ENCODE results near the gene SCGB1A1.

GRCh38 chr11:62387381-62387780 is 31.5 kb upstream of the SCGB1A1 start:
- TF ChIP-seq POLR2A (IDR thresholded peaks at IDR 0.05; ENCODE audit: extremely low read depth, insufficient read length) (no peak), CTCF (IDR thresholded peaks at IDR 0.05; ENCODE audit: low read depth, low read length) (no peak), MAX (IDR thresholded peaks at IDR 0.05; ENCODE audit: low read depth, low read length) (no peak)
